Hepatocyte (in vitro differentiated cells): Measurements from ENCODE around the gene CIDEA.

Experiments used
- CTCF ChIP-seq: fragments of 200-600 bp; sonication (generic); IDR thresholded peaks from 2 replicates; pipeline ENCODE4 v1.5.1; 2016; ENCODE audit warnings: antibody characterized with exemption, mild to moderate bottlenecking; ENCODE audit not compliant: poor library complexity
- EZH2 ChIP-seq: fragments of 200-600 bp; sonication (generic); IDR thresholded peaks from 2 replicates; pipeline ENCODE4 v1.6.1; 2016; ENCODE audit warnings: antibody characterized with exemption, mild to moderate bottlenecking, borderline replicate concordance
- EZH2phosphoT487 ChIP-seq: fragments of 200-600 bp; sonication (generic); IDR thresholded peaks from one replicate; pipeline ENCODE4 v1.6.1; 2018; ENCODE audit warnings: antibody characterized with exemption, mild to moderate bottlenecking, low read depth, moderate library complexity; ENCODE audit not compliant: unreplicated experiment, severe bottlenecking

- TF ChIP-seq EZH2 = peak; percentile 65
- TF ChIP-seq CTCF = peak; percentile 19
- TF ChIP-seq EZH2phosphoT487 = no peak
These were observed 52.9 kb downstream of the CIDEA start for GRCh38 chr18:12306752-12307700.
